ENCODE data around the gene MPPE1. TPM values are rescaled to one million over a fixed set of nuclear protein-coding genes. Genes with fewer than 3 reads are reported as not detected.
"Not testable (repeated sequence)": the region's sequence is repeated elsewhere in the genome, so short reads cannot be mapped to it uniquely, and the experiment has no call there.

MPPE1 gene
- total RNA-seq, 4 donors from 2014 or later = 19.5 to 33.8 (median 21.4) TPM

- no peaks in the 10 kb centered on the region for H3K9me3 ChIP-seq
- H3K36me3 ChIP-seq = peaks cover 0 to 64% of the 10 kb centered on the region in 2 donors
- H3K27ac ChIP-seq = no peak overlapping the region
- TF ChIP-seq POLR2A (IDR thresholded peaks at IDR 0.05) (no peak), EP300 (IDR thresholded peaks at IDR 0.05) (no peak), POLR2AphosphoS5 (IDR thresholded peaks at IDR 0.05) (no peak)
- TF ChIP-seq, protein P1, sequence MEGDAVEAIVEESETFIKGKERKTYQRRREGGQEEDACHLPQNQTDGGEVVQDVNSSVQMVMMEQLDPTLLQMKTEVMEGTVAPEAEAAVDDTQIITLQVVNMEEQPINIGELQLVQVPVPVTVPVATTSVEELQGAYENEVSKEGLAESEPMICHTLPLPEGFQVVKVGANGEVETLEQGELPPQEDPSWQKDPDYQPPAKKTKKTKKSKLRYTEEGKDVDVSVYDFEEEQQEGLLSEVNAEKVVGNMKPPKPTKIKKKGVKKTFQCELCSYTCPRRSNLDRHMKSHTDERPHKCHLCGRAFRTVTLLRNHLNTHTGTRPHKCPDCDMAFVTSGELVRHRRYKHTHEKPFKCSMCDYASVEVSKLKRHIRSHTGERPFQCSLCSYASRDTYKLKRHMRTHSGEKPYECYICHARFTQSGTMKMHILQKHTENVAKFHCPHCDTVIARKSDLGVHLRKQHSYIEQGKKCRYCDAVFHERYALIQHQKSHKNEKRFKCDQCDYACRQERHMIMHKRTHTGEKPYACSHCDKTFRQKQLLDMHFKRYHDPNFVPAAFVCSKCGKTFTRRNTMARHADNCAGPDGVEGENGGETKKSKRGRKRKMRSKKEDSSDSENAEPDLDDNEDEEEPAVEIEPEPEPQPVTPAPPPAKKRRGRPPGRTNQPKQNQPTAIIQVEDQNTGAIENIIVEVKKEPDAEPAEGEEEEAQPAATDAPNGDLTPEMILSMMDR (IDR thresholded peaks at IDR 0.05) = no peak
- no peaks in the 10 kb centered on the region for H3K4me1 ChIP-seq
- ATAC-seq = no peak
- H3K4me3 ChIP-seq = no peak overlapping the region
- no peaks in the 10 kb centered on the region for H3K27me3 ChIP-seq
- WGBS, 2 donors (ENCODE audit: low coverage in 1 of 2) = 0 to 100% methylated on average over 1 of the region's 1 CpG
These were observed 10.3 kb downstream of the MPPE1 start for GRCh38 chr18:11897781-11898180.

DNA sequence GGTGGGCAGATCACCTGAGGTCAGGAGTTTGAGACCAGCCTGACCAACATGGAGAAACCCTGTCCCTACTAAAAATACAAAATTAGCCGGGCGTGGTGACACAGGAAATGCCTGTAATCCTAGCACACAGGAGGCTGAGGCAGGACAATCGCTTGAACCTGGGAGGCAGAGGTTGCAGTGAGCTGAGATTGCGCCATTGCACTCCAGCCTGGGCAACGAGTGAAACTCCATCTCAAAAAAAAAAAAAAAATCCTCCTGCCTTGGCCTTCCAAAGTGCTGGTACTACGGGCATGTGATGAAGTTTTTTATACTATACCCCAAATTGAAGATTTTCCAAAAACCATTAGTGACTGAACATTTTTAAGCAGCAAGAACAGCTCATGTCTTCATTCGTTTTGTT lies 15.7 kb downstream of the MPPE1 start:
- H3K9me3 ChIP-seq, ATAC-seq, H3K27me3 ChIP-seq, H3K27ac ChIP-seq, H3K4me3 ChIP-seq, H3K4me1 ChIP-seq: not testable (repeated sequence)
- 83% methylated on average over 7 of the region's 7 CpGs for WGBS, 2 donors (ENCODE audit: low coverage in 1 of 2)
- H3K36me3 ChIP-seq = peaks cover 0 to 91% of the 10 kb centered on the region in 2 donors

DNA sequence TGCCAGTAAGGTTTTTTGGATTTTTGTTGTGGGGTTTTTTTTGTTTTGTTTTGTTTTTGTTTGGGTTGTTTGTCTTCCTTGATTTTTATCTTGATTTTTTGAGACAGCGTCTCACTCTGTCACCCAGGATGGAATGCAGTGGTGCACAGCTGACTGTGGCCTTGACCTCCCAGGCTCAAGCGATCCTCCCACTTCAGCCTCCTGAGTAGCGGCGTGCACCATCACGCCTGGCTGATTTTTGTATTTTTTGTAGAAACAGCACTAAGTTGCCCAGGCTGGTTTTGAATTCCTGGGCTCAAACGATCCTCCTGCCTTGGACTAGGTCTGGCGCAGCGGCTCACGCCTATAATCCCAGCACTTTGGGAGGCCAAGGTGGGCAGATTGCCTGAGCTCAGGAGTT lies 16.4 kb downstream of the MPPE1 start:
- ATAC-seq = no peak
- peaks cover 0 to 97% of the 10 kb centered on the region in 2 donors for H3K36me3 ChIP-seq
- H3K27ac ChIP-seq = no peak overlapping the region
- TF ChIP-seq, protein P1 (IDR thresholded peaks at IDR 0.05) = no peak
- TF ChIP-seq POLR2AphosphoS5 (IDR thresholded peaks at IDR 0.05) (no peak), EP300 (IDR thresholded peaks at IDR 0.05) (no peak), POLR2A (IDR thresholded peaks at IDR 0.05) (no peak)
- 80 to 100% methylated on average over 1 of the region's 9 CpGs for WGBS, 2 donors (ENCODE audit: low coverage in 1 of 2)
- no peak overlapping the region for H3K4me3 ChIP-seq
- H3K4me1 ChIP-seq = no peaks in the 10 kb centered on the region
- no peaks in the 10 kb centered on the region for H3K9me3 ChIP-seq
- H3K27me3 ChIP-seq = no peaks in the 10 kb centered on the region

GRCh38 chr18:11889284-11889683 lies 18.8 kb downstream of the MPPE1 start:
- TF ChIP-seq, protein P1 (IDR thresholded peaks at IDR 0.05) = no peak
- no peak for TF ChIP-seq POLR2A (IDR thresholded peaks at IDR 0.05)
- TF ChIP-seq EP300 (IDR thresholded peaks at IDR 0.05) = no peak
- TF ChIP-seq POLR2AphosphoS5 (IDR thresholded peaks at IDR 0.05) = no peak
- Histone ChIP-seq H3K4me3 (no peak overlapping the region), H3K36me3 (peaks cover 0 to 99% of the 10 kb centered on the region in 2 donors), H3K27ac (no peak overlapping the region), H3K9me3 (no peaks in the 10 kb centered on the region), H3K4me1 (no peaks in the 10 kb centered on the region), H3K27me3 (no peaks in the 10 kb centered on the region)
- ATAC-seq = no peak
- 93 to 100% methylated on average over 4 to 5 of the region's 5 CpGs for WGBS, 2 donors (ENCODE audit: low coverage in 1 of 2)

- ATAC-seq = no peak
- TF ChIP-seq POLR2A (IDR thresholded peaks at IDR 0.05) (no peak), EP300 (IDR thresholded peaks at IDR 0.05) (no peak), POLR2AphosphoS5 (IDR thresholded peaks at IDR 0.05) (no peak)
- TF ChIP-seq, protein P1 (IDR thresholded peaks at IDR 0.05) = no peak
- WGBS, 2 donors (ENCODE audit: low coverage in 1 of 2) = 94 to 98% methylated on average over 2 of the region's 2 CpGs
- Histone ChIP-seq H3K36me3 (peaks cover 0 to 100% of the 10 kb centered on the region in 2 donors), H3K4me1 (no peaks in the 10 kb centered on the region), H3K27ac (no peak overlapping the region), H3K4me3 (no peak overlapping the region), H3K9me3 (no peaks in the 10 kb centered on the region), H3K27me3 (no peaks in the 10 kb centered on the region)
These were observed 19.4 kb downstream of the MPPE1 start for GRCh38 chr18:11888726-11889125.

Measured in gastroesophageal sphincter (tissue), 4 donors.